GM12873 (cell line): Measurements from ENCODE around the gene SLC7A5.

Experiments
- TF ChIP-seq, protein P1 (sequence below): IDR thresholded peaks from 2 replicates; pipeline ENCODE4 v1.5.1; 2012; ENCODE audit warnings: low read depth, mild to moderate bottlenecking, moderate library complexity, low read length, control low read depth; ENCODE audit not compliant: insufficient read depth; ENCODE audit errors: missing control alignments

The SLC7A5 gene

DNA sequence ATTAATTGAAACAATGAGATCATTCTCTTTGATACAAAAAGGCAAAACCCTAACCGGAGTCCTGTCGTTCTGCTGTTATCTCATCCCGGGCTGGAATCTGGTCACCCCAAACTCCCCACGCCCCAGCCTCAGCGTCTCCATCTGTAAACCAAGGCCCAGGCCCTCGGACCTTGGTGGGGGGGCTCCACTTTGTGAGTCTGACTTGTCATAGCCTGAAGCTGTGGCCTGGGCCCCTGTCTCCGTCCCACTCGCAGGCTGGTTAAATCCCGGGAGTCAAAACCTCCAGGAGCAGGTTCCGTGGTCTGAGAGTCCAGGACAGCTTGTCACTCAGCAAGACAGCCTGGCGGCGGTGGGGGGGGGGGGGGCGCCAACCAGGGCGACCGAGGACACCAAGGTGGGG is 50.0 kb downstream of the SLC7A5 start:
- TF ChIP-seq, protein P1, sequence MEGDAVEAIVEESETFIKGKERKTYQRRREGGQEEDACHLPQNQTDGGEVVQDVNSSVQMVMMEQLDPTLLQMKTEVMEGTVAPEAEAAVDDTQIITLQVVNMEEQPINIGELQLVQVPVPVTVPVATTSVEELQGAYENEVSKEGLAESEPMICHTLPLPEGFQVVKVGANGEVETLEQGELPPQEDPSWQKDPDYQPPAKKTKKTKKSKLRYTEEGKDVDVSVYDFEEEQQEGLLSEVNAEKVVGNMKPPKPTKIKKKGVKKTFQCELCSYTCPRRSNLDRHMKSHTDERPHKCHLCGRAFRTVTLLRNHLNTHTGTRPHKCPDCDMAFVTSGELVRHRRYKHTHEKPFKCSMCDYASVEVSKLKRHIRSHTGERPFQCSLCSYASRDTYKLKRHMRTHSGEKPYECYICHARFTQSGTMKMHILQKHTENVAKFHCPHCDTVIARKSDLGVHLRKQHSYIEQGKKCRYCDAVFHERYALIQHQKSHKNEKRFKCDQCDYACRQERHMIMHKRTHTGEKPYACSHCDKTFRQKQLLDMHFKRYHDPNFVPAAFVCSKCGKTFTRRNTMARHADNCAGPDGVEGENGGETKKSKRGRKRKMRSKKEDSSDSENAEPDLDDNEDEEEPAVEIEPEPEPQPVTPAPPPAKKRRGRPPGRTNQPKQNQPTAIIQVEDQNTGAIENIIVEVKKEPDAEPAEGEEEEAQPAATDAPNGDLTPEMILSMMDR = no peak

DNA sequence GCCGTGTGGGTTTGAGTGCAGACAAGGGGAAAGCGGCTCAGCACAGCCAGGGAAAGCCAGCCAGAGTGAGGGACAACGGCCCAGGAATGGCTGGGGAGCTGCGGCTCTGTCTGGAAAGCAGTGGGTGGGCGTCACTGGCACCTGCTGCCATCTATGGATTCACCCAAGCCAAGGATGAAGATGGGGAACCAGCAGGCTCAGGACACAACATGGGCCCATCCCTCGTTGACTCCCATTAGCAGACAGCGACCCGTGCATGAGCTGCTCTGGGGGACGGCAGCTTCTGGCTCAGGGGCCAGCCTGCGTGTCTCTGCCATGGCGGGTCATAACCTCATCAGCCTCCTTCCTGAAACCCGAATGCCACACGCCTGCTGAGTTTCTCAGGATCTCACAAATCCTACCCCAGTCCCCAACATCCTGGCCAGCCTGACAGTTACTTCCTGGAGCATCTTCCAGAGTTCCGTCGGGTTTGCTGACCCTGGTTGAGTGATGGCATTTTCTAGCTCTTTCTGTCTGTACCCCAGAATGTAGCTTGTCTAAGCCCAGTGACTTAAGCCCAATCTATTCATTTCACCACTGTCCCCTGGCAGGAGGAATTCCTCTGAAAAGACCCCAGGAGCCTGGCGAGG is 50.7 kb downstream of the SLC7A5 start:
- TF ChIP-seq, protein P1 = no peak

DNA sequence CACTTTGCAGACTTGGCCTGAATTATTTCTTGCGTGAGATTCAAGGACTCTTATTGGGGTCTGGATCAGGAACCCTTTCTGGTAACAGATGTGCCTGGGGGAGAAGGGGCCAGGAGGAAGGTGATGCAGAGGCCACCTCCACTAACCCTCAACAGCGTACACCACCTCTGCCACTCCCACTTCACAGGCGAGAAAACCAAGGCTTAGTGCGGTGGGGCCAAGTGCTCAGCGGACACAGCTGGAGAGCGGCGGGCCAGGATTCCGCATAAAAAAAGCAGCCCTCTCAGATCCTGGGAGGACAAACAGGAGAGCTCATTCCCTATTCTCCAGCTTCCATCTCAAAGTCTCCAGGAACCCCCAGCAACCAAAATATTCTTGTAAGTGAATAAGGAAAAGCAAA is 51.4 kb downstream of the SLC7A5 start:
- TF ChIP-seq, protein P1 = no peak

DNA sequence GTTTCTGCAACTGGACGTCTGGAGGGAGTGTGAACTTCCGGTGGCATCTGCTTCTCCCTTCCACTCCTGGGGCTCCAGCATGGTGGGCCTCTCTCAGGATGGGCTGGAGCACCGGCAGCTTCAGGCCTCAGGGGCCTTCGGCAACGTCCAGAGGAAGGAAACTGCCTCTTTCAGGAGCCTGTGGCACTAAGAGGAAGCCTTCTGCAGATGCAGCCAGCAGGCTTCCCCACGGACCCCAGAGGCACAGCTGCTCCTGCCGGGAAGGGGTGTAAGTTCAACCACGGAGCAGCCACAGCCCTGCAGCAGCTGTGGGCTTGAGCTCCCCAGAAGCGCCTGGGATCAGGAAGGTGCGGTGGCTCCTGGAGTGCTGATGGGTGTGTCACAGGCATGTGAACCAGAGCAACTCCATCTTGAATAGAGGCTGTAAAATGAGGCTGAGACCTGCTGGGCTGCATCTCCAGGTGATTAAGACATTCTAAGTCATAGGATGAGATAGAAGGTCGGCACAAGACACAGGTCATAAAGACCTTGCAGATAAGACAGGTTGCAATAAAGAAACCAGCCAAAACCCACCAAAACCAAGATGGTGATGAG is 52.7 kb downstream of the SLC7A5 start:
- TF ChIP-seq, protein P1 = no peak

DNA sequence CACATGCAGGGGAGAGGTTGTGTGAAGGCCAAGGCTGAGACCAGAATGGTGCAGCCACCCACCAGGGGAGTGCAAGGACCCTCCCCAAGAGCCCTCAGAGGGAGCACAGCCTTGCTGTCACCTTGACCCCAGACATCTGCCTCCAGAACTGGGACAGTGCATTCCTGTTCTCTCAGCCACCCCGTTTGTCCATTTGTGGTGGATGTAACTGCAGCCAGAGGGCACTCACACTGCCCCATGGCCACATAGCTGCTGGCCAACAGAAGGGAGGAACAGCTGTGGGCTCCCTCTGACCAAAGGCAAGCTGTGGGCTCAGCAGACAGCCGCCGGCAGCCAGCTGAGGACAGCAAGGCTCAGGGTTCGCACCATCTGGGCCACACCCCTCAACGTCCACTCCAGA is 53.7 kb downstream of the SLC7A5 start:
- TF ChIP-seq, protein P1 = no peak

DNA sequence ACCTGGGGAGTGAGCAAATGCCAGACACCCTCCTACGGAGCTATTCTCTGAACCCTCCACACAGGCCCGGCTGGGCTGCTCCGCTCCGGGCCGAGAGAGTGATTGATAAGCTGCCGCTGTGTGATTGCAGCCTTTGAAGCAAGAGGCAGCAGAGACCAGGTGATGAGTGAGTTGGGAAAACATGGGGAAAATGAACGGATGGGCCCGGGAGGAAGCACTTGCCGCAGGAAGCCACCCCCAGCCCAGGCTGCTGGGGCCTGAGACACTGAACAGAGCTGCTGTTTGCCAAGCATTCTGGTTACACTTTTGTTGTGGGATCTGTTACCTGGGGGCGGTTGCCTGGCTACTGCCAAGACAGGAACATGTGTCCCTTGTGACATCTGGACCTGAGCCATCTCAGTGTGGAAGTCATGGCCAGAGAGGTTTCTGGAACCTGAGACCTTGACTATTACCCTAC is 57.1 kb downstream of the SLC7A5 start:
- TF ChIP-seq, protein P1 = no peak

DNA sequence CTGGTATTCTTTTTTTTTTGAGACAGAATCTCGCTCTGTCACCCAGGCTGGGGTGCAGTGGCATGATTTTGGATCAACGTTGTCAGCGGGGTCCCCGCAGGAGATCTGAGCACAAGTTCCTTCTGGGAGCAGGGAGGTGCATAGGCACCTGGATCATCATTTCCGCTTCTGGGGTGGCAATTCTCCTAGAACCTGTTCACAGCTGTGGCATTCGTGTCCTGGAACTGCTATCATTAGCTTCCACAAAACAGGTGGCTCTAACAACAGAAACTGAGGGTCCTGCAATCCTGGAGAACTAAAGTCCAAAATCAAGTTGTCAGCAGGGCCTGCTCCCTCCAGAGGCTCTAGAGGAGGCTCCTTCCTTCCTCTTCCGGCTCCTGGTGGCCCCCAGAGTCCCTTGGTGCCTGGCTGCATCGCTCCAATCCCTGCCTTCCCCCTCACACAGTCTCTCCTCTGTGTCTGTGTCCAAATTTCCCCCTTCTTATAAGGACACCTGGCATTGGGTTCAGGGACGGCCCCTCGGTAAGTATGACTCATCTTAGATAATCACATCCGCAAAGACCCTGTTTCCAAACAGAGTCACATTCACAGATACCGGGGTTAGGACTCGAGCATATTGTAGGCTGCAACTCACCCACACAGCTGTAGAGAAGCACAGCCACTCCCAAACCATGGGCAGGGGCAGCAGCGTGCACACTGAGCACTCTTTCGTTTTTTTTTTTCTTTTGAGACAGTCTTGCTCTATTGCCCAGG is 60.0 kb downstream of the SLC7A5 start:
- TF ChIP-seq, protein P1 = no peak
